LHCN-M2 (cell line): ENCODE data around the gene SORCS1. TPM values are rescaled to one million over a fixed set of nuclear protein-coding genes. Genes with fewer than 3 reads are reported as not detected.

Experiments
- DNase-seq: peaks from one replicate; pipeline ENCODE4 v3.0.0-alpha.2; 2012; ENCODE audit warnings: low read depth
- total RNA-seq: library from RNA; depleted of rRNA; stranded (reverse); fragments of >200 nt; gene quantifications from 2 replicates; pipeline ENCODE4 v1.2.3, GENCODE V29; 2014

SORCS1 gene
- total RNA-seq, 1 experiment from 2014 or later, result not detected

DNA sequence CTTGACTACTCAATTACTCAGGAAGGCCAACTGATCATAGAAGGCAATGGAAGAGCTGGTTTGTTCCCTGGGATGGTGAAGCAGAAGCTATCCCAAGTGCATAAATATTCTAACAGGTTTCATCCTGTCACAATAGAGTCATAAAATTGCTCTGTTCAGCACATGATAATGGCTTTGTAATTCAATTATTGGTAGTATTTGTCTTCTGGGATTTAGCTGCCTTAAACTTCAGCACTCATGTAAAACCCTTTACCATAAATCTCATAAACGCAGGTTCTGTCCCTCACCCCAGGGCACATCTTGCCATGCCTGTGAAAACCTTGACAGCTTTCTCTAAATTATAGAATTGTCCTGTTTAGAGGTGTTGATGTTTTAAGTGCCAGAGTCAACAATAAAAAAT is 417.6 kb downstream of the SORCS1 start:
- DNase-seq, result no peak

GRCh38 chr10:106741006-106741530 is 423.4 kb downstream of the SORCS1 start:
- DNase-seq, result no peak

DNA sequence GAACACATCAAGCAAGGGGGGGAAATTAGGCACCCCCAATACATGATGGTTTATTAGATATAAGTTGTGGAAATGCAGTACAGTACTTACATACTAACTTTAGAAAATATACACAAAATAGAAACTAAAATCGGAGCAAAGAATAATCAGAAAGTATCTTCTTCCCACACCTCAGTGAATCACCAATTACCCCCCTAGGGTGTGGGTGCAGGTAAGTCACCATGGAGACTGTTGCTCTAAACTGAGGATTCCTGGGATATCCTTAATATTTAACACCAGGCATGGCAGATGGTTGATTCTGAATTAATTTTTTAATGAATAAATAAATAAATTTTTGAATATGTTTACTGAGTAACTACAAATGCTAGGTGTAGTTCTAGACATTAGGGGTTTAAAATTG is 424.4 kb downstream of the SORCS1 start:
- no peak for DNase-seq

- DNase-seq, result no peak
These were observed 430.3 kb downstream of the SORCS1 start for GRCh38 chr10:106734220-106734619.

- no peak for DNase-seq
These were observed 436.3 kb downstream of the SORCS1 start for GRCh38 chr10:106728232-106728631.

DNA sequence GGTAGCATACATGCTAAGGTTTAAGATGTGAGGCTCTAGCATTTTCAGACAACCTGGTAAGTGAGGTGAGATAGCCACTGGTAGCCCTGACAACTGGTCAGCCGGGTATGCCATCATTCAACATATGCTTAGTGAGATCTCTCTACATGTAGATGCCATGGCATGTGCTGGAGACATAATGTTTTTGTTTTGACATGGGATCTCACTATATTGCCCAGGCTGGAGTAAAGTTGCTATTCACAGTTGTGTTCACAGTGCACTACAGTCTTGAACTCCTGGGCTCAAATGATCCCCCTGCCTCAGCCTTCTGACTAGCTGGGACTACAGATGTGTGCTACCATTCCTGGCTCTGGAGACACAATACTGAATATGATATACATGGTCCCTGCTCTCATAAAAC is 437.3 kb downstream of the SORCS1 start:
- no peak for DNase-seq

- DNase-seq, result no peak
These were observed 442.0 kb downstream of the SORCS1 start for GRCh38 chr10:106722524-106722923.

- no peak for DNase-seq
These were observed 443.8 kb downstream of the SORCS1 start for GRCh38 chr10:106720683-106721082.

DNA sequence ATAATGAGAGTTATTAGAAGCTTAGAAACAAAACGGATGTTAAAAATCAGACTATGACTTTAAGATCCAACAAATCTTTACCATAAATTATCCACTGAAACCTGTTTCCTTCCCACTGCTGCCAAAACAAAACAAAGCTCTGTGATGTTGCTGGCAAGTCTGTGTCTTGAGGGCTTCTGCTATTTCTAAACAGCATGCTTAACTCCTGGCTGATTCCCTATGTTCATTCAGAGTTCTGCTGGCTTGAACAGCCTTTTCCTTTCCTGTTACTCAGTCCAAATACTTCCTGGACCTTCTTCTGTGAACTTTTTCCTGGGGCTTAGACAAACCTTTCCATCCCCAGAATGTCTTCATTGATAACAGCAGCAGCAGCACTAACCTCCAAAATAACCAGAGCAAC is 448.1 kb downstream of the SORCS1 start:
- no peak for DNase-seq

- no peak for DNase-seq
These were observed 449.6 kb downstream of the SORCS1 start for GRCh38 chr10:106714734-106715555.

- no peak for DNase-seq
These were observed 450.7 kb downstream of the SORCS1 start for GRCh38 chr10:106713846-106714245.

DNA sequence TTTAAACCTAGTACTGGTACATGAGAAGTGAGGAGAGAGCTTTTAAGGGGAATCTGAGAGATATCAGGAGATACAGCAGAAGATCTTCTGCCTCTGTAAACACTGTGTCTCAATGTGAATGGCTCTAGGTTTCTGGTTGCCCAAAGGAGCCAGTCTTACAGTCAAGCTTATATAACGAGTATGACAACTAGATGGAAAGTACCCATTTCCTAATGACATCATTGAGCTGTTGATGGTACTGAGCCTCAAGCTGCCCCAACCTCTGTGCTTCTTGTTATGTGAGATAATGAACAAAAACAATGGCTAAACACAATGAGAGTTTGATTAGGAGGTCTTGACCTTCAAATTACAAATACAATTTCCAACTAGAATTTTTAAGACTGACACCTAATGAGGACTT is 451.5 kb downstream of the SORCS1 start:
- DNase-seq, result no peak

GRCh38 chr10:106711313-106711906 is 453.1 kb downstream of the SORCS1 start:
- DNase-seq, result no peak

- no peak for DNase-seq
These were observed 456.0 kb downstream of the SORCS1 start for GRCh38 chr10:106708506-106708905.

DNA sequence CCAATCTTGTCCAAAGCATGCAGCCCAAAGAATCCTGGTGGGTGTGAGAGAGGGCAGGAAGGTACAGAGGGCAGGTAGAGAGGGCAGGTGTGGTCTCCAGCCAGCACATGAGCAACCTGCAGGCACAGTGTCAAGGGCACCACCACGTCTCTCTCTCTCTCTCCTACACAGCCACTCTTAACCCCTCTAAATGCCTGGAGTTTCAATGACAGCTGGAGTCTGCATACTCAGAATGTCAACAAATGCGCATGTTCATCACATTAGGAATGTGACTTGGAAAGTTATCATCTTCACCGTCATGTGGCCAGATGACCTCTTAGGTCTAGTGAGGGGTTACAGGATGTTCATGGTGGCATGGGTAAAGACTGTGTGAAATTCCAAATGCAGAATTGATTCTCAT is 456.8 kb downstream of the SORCS1 start:
- no peak for DNase-seq

- DNase-seq, result no peak
These were observed 458.4 kb downstream of the SORCS1 start for GRCh38 chr10:106706127-106706526.

- peak; percentile 2 for DNase-seq
These were observed 458.8 kb downstream of the SORCS1 start for GRCh38 chr10:106705681-106706100.

DNA sequence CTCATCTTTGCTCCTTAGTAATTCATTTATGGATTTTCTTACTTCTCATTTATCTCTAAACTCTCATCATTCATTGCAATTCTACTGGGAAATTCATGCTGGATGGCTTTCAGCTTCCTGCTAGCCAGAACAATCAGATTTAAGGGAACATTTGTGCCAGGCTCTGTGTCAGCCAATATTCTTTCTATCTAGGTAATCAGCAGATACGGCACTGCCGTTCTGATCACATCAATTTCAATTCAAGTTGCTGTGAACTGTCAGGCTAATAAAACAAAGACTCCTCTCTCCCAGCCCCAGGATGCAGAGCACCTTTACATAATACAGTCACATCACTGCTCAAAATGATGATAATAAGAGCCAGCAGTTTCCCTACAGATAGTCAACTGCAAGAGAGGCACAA is 468.3 kb downstream of the SORCS1 start:
- DNase-seq, result no peak

DNA sequence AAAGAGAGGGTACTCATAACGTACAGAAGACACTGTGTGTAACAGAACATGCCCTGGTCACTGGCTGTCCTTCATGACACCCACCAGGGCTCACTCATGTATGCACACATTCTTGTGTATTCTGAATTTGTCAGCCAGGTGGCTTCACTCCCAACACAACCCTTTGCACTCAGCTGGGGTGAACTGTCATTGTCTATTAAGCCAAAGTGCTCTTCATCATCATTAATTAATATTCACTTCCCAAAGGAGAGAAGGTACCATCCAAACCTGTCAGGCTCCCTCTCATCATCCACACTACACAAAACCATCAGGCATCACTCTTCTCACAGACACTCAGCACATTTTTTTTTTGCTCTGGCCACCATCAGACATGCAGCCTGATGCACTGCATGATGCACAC is 469.8 kb downstream of the SORCS1 start:
- DNase-seq, result no peak

- DNase-seq, result no peak
These were observed 482.3 kb downstream of the SORCS1 start for GRCh38 chr10:106682175-106682574.

- DNase-seq, result no peak
These were observed 484.4 kb downstream of the SORCS1 start for GRCh38 chr10:106680061-106680460.

DNA sequence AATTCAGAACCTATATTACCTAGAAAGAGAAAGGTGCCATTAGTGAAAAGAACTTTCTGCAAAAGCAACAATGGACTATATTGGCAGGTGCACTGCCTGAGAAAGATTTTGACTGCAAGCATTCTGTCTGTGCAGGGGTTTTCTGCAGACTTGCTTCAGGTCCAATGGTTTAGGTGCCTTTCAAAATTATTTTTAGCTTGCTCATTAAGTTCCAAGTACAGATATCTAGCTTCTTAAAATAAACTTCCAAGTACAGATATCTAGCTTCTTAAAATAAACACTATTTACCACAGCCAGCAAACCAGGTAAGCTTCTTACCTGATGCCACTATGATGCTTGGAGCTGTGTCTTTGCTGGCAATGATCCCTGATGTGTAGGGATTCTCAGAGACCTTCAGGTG is 485.2 kb downstream of the SORCS1 start:
- DNase-seq, result no peak
